CD4-positive, alpha-beta T cell (primary cell): ENCODE measurements around the gene CXCL9. TPM values are rescaled to one million over a fixed set of nuclear protein-coding genes. Genes with fewer than 3 reads are reported as not detected.

Experiments used
- ATAC-seq: fragments of 200-7000 bp; cut with Tn5 transposase; one replicate; pipeline ENCODE4 v1.10.0; 2022; ENCODE audit warnings: mild to moderate bottlenecking; ENCODE audit not compliant: poor library complexity
- CTCF ChIA-PET: fragments of 350-600 bp; sonication (Branson Sonifier 250); formaldehyde crosslinking; loops from one replicate; lab custom pipeline; 2021; ENCODE audit warnings: antibody characterized with exemption, inconsistent platforms; lab: Charles Lee
- POLR2A ChIA-PET: fragments of 350-600 bp; sonication (Branson Sonifier 250); formaldehyde crosslinking; loops from one replicate; lab custom pipeline; 2021; ENCODE audit warnings: antibody characterized with exemption, inconsistent platforms; lab: Charles Lee
- DNase-seq, 14 experiments: peaks; one replicate each; pipeline ENCODE4 v3.0.0-alpha.2; 2013 to 2020; ENCODE audit warnings: mixed read lengths in 2 of 14
- H3K27ac ChIP-seq, 2 donors: one replicate each; pipeline versions ENCODE4 v1.5.1 to v1.7.0; 2013; ENCODE audit warnings: low read length in 2 of 2, low read depth in 1 of 2, mild to moderate bottlenecking in 1 of 2
- H3K27me3 ChIP-seq, 2 experiments: 1 replicate in 1 of 2; 2 replicates in 1 of 2; pipeline versions ENCODE4 v1.6.1 to v1.7.0; 2013; ENCODE audit warnings: low read length in 2 of 2, control low read depth in 1 of 2, mild to moderate bottlenecking in 1 of 2, moderate library complexity in 1 of 2; ENCODE audit not compliant: insufficient read depth in 2 of 2, control insufficient read depth in 1 of 2
- H3K36me3 ChIP-seq: one replicate; pipeline ENCODE4 v1.6.1; 2013; ENCODE audit warnings: low read length, control low read depth; ENCODE audit not compliant: insufficient read depth
- H3K4me1 ChIP-seq: one replicate; pipeline ENCODE4 v1.6.1; 2013; ENCODE audit warnings: low read length, control low read depth; ENCODE audit not compliant: insufficient read depth
- H3K4me3 ChIP-seq: one replicate; pipeline ENCODE4 v1.5.1; 2013; ENCODE audit warnings: mild to moderate bottlenecking, low read length, moderate library complexity
- H3K9me3 ChIP-seq, 2 experiments: 1 replicate in 1 of 2; 2 replicates in 1 of 2; pipeline versions ENCODE4 v1.6.1 to v1.7.0; 2013; ENCODE audit warnings: low read length in 2 of 2, mild to moderate bottlenecking in 2 of 2, control low read depth in 1 of 2, moderate library complexity in 1 of 2; ENCODE audit not compliant: control insufficient read depth in 1 of 2, insufficient read depth in 1 of 2
- H3K27ac Mint-ChIP-seq: one replicate; pipeline ENCODE4 v1.8.0; 2020; ENCODE audit warnings: mixed read lengths
- H3K27me3 Mint-ChIP-seq: one replicate; pipeline ENCODE4 v1.8.0; 2021; ENCODE audit warnings: mixed read lengths
- H3K36me3 Mint-ChIP-seq: one replicate; pipeline ENCODE4 v1.8.0; 2021; ENCODE audit warnings: low read depth, mixed read lengths
- H3K4me1 Mint-ChIP-seq: one replicate; pipeline ENCODE4 v1.8.0; 2021; ENCODE audit warnings: low read depth, mixed read lengths
- H3K4me3 Mint-ChIP-seq: one replicate; pipeline ENCODE4 v1.8.0; 2020; ENCODE audit warnings: mild to moderate bottlenecking, mixed read lengths
- H3K9me3 Mint-ChIP-seq: one replicate; pipeline ENCODE4 v1.8.0; 2020; ENCODE audit warnings: mixed read lengths
- CTCF ChIP-seq: fragments of 200-600 bp; IDR thresholded peaks from one replicate; pipeline ENCODE4 v1.8.0; 2022; ENCODE audit warnings: antibody characterized with exemption, mild to moderate bottlenecking
- intact Hi-C, 2 experiments: fragments of 100-400 bp; cut with DNase I in 1 of 2; cut with micrococcal nuclease in 1 of 2; formaldehyde crosslinking; loops; one replicate each; pipeline versions ENCODE4 v1.15.1 to v1.9.0; 2023 to 2025; cut with DNase I, micrococcal nuclease
- polyA plus RNA-seq, 2 donors: library from polyadenylated mRNA; unstranded; fragments of 120-200 nt; gene quantifications; one replicate each; pipeline ENCODE4 v1.2.1, GENCODE V29; 2013
- total RNA-seq, 174 experiments: library from RNA in 2 of 174; stranded (reverse) in 2 of 174; gene quantifications; one replicate each; pipeline ENCODE4 v1.2.3 and lab custom pipeline; 2021 to 2026

The CXCL9 gene
- not detected for total RNA-seq
- polyA plus RNA-seq (2013, experiment 1 of 2) = 0.15 TPM
- polyA plus RNA-seq (2013, experiment 2 of 2) = 0.18 TPM
- 0 to 70.1 (median 1.8) reads per million in 172 experiments for total RNA-seq (lab: John Stamatoyannopoulos, UW)

- intact Hi-C loops = no loop called here
- H3K4me3 Mint-ChIP-seq = no peak within 1 kb of the TSS
- ATAC-seq (no peak), DNase-seq (no peak)
- CTCF ChIA-PET = no interaction called here
- TF ChIP-seq CTCF = no peak
- Histone ChIP-seq H3K27ac (no peak within 1 kb of the TSS), H3K27me3 (no peaks in the 10 kb centered on the region), H3K36me3 (no peaks in the 10 kb centered on the region), H3K9me3 (peaks cover 0 to 8% of the 10 kb centered on the region in 2 experiments), H3K4me1 (no peaks in the 10 kb centered on the region), H3K4me3 (no peak within 1 kb of the TSS)
- POLR2A ChIA-PET = no interaction called here
- no peaks in the 10 kb centered on the region for H3K9me3 Mint-ChIP-seq
- no peak within 1 kb of the TSS for H3K27ac Mint-ChIP-seq
- H3K27me3 Mint-ChIP-seq = peaks cover 15% of the 10 kb centered on the region
- H3K4me1 Mint-ChIP-seq = no peaks in the 10 kb centered on the region
- H3K36me3 Mint-ChIP-seq = no peaks in the 10 kb centered on the region
Measured at GRCh38 chr4:76007089-76007862, at the start of gene CXCL9. Gene CXCL9 (minus strand): TSS chr4:76007509. CDS start chr4:76007449, 60 bp downstream.

- H3K27me3 ChIP-seq = no peaks in the 10 kb centered on the region
- no peaks in the 10 kb centered on the region for H3K9me3 Mint-ChIP-seq
- H3K27ac ChIP-seq = no peak overlapping the region
- ChIA-PET POLR2A (no interaction called here), CTCF (no interaction called here)
- H3K4me3 Mint-ChIP-seq = no peak overlapping the region
- DNase-seq = no peak
- H3K27ac Mint-ChIP-seq = no peak overlapping the region
- no peaks in the 10 kb centered on the region for H3K4me1 ChIP-seq
- no peak for TF ChIP-seq CTCF
- H3K36me3 Mint-ChIP-seq = no peaks in the 10 kb centered on the region
- H3K36me3 ChIP-seq = no peaks in the 10 kb centered on the region
- no peaks in the 10 kb centered on the region for H3K9me3 ChIP-seq
- H3K4me1 Mint-ChIP-seq = no peaks in the 10 kb centered on the region
- H3K27me3 Mint-ChIP-seq = peaks cover 9% of the 10 kb centered on the region
- intact Hi-C loops = no loop called here
- H3K4me3 ChIP-seq = no peak overlapping the region
- ATAC-seq = no peak
Measured at GRCh38 chr4:76055421-76055820, 48.1 kb upstream of the CXCL9 start.

GRCh38 chr4:76055016-76055415, 47.7 kb upstream of the CXCL9 start:
- CTCF ChIA-PET = no interaction called here
- Mint-ChIP-seq H3K9me3 (no peaks in the 10 kb centered on the region), H3K27ac (no peak overlapping the region), H3K4me3 (no peak overlapping the region), H3K4me1 (no peaks in the 10 kb centered on the region), H3K27me3 (peaks cover 9% of the 10 kb centered on the region), H3K36me3 (no peaks in the 10 kb centered on the region)
- TF ChIP-seq CTCF = no peak
- Histone ChIP-seq H3K9me3 (no peaks in the 10 kb centered on the region), H3K27ac (no peak overlapping the region), H3K4me3 (no peak overlapping the region), H3K4me1 (no peaks in the 10 kb centered on the region), H3K36me3 (no peaks in the 10 kb centered on the region), H3K27me3 (no peaks in the 10 kb centered on the region)
- no peak for ATAC-seq
- intact Hi-C loops = no loop called here
- POLR2A ChIA-PET = no interaction called here
- no peak for DNase-seq
